ENCODE results near the gene ARPC5L. TPM values are rescaled to one million over a fixed set of nuclear protein-coding genes. Genes with fewer than 3 reads are reported as not detected.

Gene ARPC5L
- total and polyA plus RNA-seq, 2 donors from 2014 or later: 31.7 to 52.7 TPM

DNA sequence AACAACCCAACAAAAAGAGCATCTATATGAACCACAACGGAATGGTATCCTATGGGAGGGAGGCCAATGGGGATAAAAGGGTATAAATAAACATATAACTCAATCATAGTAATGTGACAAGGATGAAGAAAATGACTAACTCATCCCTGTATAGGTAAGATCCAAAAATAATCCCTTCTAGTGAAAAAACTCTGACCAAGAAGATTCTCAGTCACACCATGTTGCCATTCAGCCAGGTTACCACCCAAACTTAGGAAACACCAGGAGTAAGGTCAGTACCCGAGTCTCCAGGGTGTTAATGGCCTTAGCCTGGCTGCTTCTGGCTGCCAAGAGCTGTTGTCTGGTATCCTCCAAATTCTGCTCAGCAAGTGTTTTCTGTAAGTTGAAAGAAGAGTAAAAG, 46.2 kb downstream of the ARPC5L start:
- DNase-seq: no peak

GRCh38 chr9:124911766-124912165, 49.8 kb downstream of the ARPC5L start:
- FAIRE-seq (no peak), DNase-seq (no peak)
- no peak overlapping the region for H3K4me3 ChIP-seq (ENCODE audit: low read length in 3 of 3)
- H3K27ac ChIP-seq (ENCODE audit: low read depth in 2 of 2, low read length in 2 of 2): no peak overlapping the region
- no peaks in the 10 kb centered on the region for H3K9me3 ChIP-seq (ENCODE audit: control insufficient read depth in 2 of 3, insufficient read depth in 1 of 3, low read length in 3 of 3)
- peaks cover 3 to 27% (median 25%) of the 10 kb centered on the region in 3 donors for H3K36me3 ChIP-seq (ENCODE audit: control insufficient read depth in 2 of 3, insufficient read depth in 3 of 3, low read length in 3 of 3)
- H3K27me3 ChIP-seq (ENCODE audit: control insufficient read depth, insufficient read depth, low read length): no peaks in the 10 kb centered on the region
- H3K9ac ChIP-seq (ENCODE audit: low read length in 3 of 3): no peak overlapping the region
- TF ChIP-seq, protein P1, sequence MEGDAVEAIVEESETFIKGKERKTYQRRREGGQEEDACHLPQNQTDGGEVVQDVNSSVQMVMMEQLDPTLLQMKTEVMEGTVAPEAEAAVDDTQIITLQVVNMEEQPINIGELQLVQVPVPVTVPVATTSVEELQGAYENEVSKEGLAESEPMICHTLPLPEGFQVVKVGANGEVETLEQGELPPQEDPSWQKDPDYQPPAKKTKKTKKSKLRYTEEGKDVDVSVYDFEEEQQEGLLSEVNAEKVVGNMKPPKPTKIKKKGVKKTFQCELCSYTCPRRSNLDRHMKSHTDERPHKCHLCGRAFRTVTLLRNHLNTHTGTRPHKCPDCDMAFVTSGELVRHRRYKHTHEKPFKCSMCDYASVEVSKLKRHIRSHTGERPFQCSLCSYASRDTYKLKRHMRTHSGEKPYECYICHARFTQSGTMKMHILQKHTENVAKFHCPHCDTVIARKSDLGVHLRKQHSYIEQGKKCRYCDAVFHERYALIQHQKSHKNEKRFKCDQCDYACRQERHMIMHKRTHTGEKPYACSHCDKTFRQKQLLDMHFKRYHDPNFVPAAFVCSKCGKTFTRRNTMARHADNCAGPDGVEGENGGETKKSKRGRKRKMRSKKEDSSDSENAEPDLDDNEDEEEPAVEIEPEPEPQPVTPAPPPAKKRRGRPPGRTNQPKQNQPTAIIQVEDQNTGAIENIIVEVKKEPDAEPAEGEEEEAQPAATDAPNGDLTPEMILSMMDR (IDR thresholded peaks at IDR 0.05; ENCODE audit: borderline replicate concordance, extremely low read depth, insufficient read depth): no peak
- H3K4me1 ChIP-seq (ENCODE audit: control insufficient read depth in 2 of 3, insufficient read depth in 2 of 3, low read depth in 1 of 3, low read length in 3 of 3): no peaks in the 10 kb centered on the region
- intact Hi-C loops (cut with DNase I): no loop called here

More for the DNA sequence above, 46.2 kb downstream of the ARPC5L start:
- intact Hi-C loops (cut with DNase I): no loop called here
- no peak overlapping the region for H3K9ac ChIP-seq (ENCODE audit: low read length in 3 of 3)
- TF ChIP-seq, protein P1 (IDR thresholded peaks at IDR 0.05; ENCODE audit: borderline replicate concordance, extremely low read depth, insufficient read depth): no peak
- no peaks in the 10 kb centered on the region for H3K27me3 ChIP-seq (ENCODE audit: control insufficient read depth, insufficient read depth, low read length)
- no peak for FAIRE-seq
- no peak overlapping the region for H3K27ac ChIP-seq (ENCODE audit: low read depth in 2 of 2, low read length in 2 of 2)
- H3K4me3 ChIP-seq (ENCODE audit: low read length in 3 of 3): no peak overlapping the region
- H3K36me3 ChIP-seq (ENCODE audit: control insufficient read depth in 2 of 3, insufficient read depth in 3 of 3, low read length in 3 of 3): peaks cover 1 to 27% (median 27%) of the 10 kb centered on the region in 3 donors
- no peaks in the 10 kb centered on the region for H3K9me3 ChIP-seq (ENCODE audit: control insufficient read depth in 2 of 3, insufficient read depth in 1 of 3, low read length in 3 of 3)
- no peaks in the 10 kb centered on the region for H3K4me1 ChIP-seq (ENCODE audit: control insufficient read depth in 2 of 3, insufficient read depth in 2 of 3, low read depth in 1 of 3, low read length in 3 of 3)

- FAIRE-seq (no peak), DNase-seq (no peak)
- no peak overlapping the region for H3K9ac ChIP-seq (ENCODE audit: low read length in 3 of 3)
- no peaks in the 10 kb centered on the region for H3K27me3 ChIP-seq (ENCODE audit: control insufficient read depth, insufficient read depth, low read length)
- H3K36me3 ChIP-seq (ENCODE audit: control insufficient read depth in 2 of 3, insufficient read depth in 3 of 3, low read length in 3 of 3): peaks cover 3 to 21% (median 18%) of the 10 kb centered on the region in 3 donors
- no peaks in the 10 kb centered on the region for H3K9me3 ChIP-seq (ENCODE audit: control insufficient read depth in 2 of 3, insufficient read depth in 1 of 3, low read length in 3 of 3)
- TF ChIP-seq, protein P1 (IDR thresholded peaks at IDR 0.05; ENCODE audit: borderline replicate concordance, extremely low read depth, insufficient read depth): no peak
- intact Hi-C loops (cut with DNase I): no loop called here
- H3K4me3 ChIP-seq (ENCODE audit: low read length in 3 of 3): no peak overlapping the region
- H3K27ac ChIP-seq (ENCODE audit: low read depth in 2 of 2, low read length in 2 of 2): no peak overlapping the region
- H3K4me1 ChIP-seq (ENCODE audit: control insufficient read depth in 2 of 3, insufficient read depth in 2 of 3, low read depth in 1 of 3, low read length in 3 of 3): no peaks in the 10 kb centered on the region
Measured at GRCh38 chr9:124913378-124913777, 51.4 kb downstream of the ARPC5L start.
